Stimulated activated naive CD4-positive, alpha-beta T cell treated with Interleukin-2 at 50 U/mL for 16 hours (primary cell): ENCODE measurements around the gene CASR.
"Not testable (repeated sequence)": the region's sequence is repeated elsewhere in the genome, so short reads cannot be mapped to it uniquely, and the experiment has no call there.

Experiments
- DNase-seq: peaks from one replicate; lab custom pipeline; 2025; lab: John Stamatoyannopoulos, UW

Gene CASR

GRCh38 chr3:122183521-122183892 is at the start of gene CASR:
CASR (plus strand) TSS chr3:122183668; CDS start chr3:122254190, 70,522 bp downstream.
- DNase-seq, result no peak

GRCh38 chr3:122146466-122146865 is 37.0 kb upstream of the CASR start:
- peak; percentile 62 for DNase-seq

- DNase-seq, result no peak
Measured at GRCh38 chr3:122148941-122149627, 34.4 kb upstream of the CASR start.

GRCh38 chr3:122151480-122151879 is 32.0 kb upstream of the CASR start:
- DNase-seq, result no peak

GRCh38 chr3:122164983-122165382 is 18.5 kb upstream of the CASR start:
- DNase-seq, result not testable (repeated sequence)

- DNase-seq, result no peak
Measured at GRCh38 chr3:122167630-122168029, 15.8 kb upstream of the CASR start.

- no peak for DNase-seq
Measured at GRCh38 chr3:122168044-122168443, 15.4 kb upstream of the CASR start.

GRCh38 chr3:122169911-122170310 is 13.6 kb upstream of the CASR start:
- no peak for DNase-seq

- DNase-seq, result not testable (repeated sequence)
Measured at GRCh38 chr3:122171361-122171760, 12.1 kb upstream of the CASR start.

- DNase-seq, result no peak
Measured at GRCh38 chr3:122178711-122179110, 4.8 kb upstream of the CASR start.

GRCh38 chr3:122183893-122184590 is 574 bp downstream of the CASR start:
- DNase-seq, result no peak

- no peak for DNase-seq
Measured at GRCh38 chr3:122184591-122184929, 1.1 kb downstream of the CASR start.

GRCh38 chr3:122186372-122186771 is 2.9 kb downstream of the CASR start:
- no peak for DNase-seq

GRCh38 chr3:122188737-122189136 is 5.3 kb downstream of the CASR start:
- no peak for DNase-seq

GRCh38 chr3:122189357-122189756 is 5.9 kb downstream of the CASR start:
- no peak for DNase-seq

GRCh38 chr3:122190525-122190924 is 7.1 kb downstream of the CASR start:
- DNase-seq, result no peak

- no peak for DNase-seq
Measured at GRCh38 chr3:122198966-122199365, 15.5 kb downstream of the CASR start.

GRCh38 chr3:122199552-122199951 is 16.1 kb downstream of the CASR start:
- DNase-seq, result no peak

- DNase-seq, result no peak
Measured at GRCh38 chr3:122200661-122201060, 17.2 kb downstream of the CASR start.

GRCh38 chr3:122201476-122201875 is 18.0 kb downstream of the CASR start:
- DNase-seq, result not testable (repeated sequence)

- no peak for DNase-seq
Measured at GRCh38 chr3:122208579-122208978, 25.1 kb downstream of the CASR start.

GRCh38 chr3:122213650-122214049 is 30.2 kb downstream of the CASR start:
- DNase-seq, result no peak

- DNase-seq, result no peak
Measured at GRCh38 chr3:122214711-122215110, 31.2 kb downstream of the CASR start.
